ENCODE data around the gene MTMR10. TPM values are rescaled to one million over a fixed set of nuclear protein-coding genes. Genes with fewer than 3 reads are reported as not detected.

MTMR10 gene
- total RNA-seq, 1 donor = 37.6 TPM

- H3K4me3 ChIP-seq (ENCODE audit: low read depth, low read length) = no peak overlapping the region
- TF ChIP-seq CTCF (IDR thresholded peaks at IDR 0.05; ENCODE audit: insufficient read depth, low read depth, low read length) = no peak
- DNase-seq (ENCODE audit: low read depth) = no peak
Measured at GRCh38 chr15:30921781-30922479, 69.5 kb downstream of the MTMR10 start.

GRCh38 chr15:30921106-30921505 is 70.3 kb downstream of the MTMR10 start:
- no peak for TF ChIP-seq CTCF (IDR thresholded peaks at IDR 0.05; ENCODE audit: insufficient read depth, low read depth, low read length)
- DNase-seq (ENCODE audit: low read depth) = no peak
- H3K4me3 ChIP-seq (ENCODE audit: low read depth, low read length) = no peak overlapping the region

- TF ChIP-seq CTCF (IDR thresholded peaks at IDR 0.05; ENCODE audit: insufficient read depth, low read depth, low read length) = no peak
- no peak for DNase-seq (ENCODE audit: low read depth)
- no peak overlapping the region for H3K4me3 ChIP-seq (ENCODE audit: low read depth, low read length)
Measured at GRCh38 chr15:30919877-30920550, 71.4 kb downstream of the MTMR10 start.

- DNase-seq (ENCODE audit: low read depth) = no peak
- TF ChIP-seq CTCF (IDR thresholded peaks at IDR 0.05; ENCODE audit: insufficient read depth, low read depth, low read length) = no peak
- no peak overlapping the region for H3K4me3 ChIP-seq (ENCODE audit: low read depth, low read length)
Measured at GRCh38 chr15:30918366-30918765, 73.1 kb downstream of the MTMR10 start.

GRCh38 chr15:30917675-30918074 is 73.8 kb downstream of the MTMR10 start:
- DNase-seq (ENCODE audit: low read depth) = no peak
- TF ChIP-seq CTCF (IDR thresholded peaks at IDR 0.05; ENCODE audit: insufficient read depth, low read depth, low read length) = no peak
- H3K4me3 ChIP-seq (ENCODE audit: low read depth, low read length) = no peak overlapping the region

GRCh38 chr15:30917013-30917412 is 74.4 kb downstream of the MTMR10 start:
- no peak overlapping the region for H3K4me3 ChIP-seq (ENCODE audit: low read depth, low read length)
- no peak for TF ChIP-seq CTCF (IDR thresholded peaks at IDR 0.05; ENCODE audit: insufficient read depth, low read depth, low read length)
- no peak for DNase-seq (ENCODE audit: low read depth)
